ENCODE measurements around the gene ADAMTS1.

GRCh38 chr21:26814386-26814785 lies 30.8 kb downstream of the ADAMTS1 start:
- TF ChIP-seq CTCF (conservative IDR thresholded peaks at IDR 0.05 in 1 of 2, IDR thresholded peaks at IDR 0.05 in 1 of 2; ENCODE audit: low read depth in 1 of 2, low read length in 2 of 2), result no peak
- no peak for TF ChIP-seq EZH2 (IDR thresholded peaks at IDR 0.05; ENCODE audit: low read length, missing control alignments)

Data from fibroblast of lung (primary cell).